GM18858 (cell line): ENCODE data around the gene SFI1.
"Not testable (repeated sequence)": the region's sequence is repeated elsewhere in the genome, so short reads cannot be mapped to it uniquely, and the experiment has no call there.

Experiments used
- ATAC-seq: cut with Tn5 transposase; IDR thresholded peaks from one replicate; pipeline ENCODE4 v1.9.1; 2021; ENCODE audit not compliant: unreplicated experiment

SFI1 gene

GRCh38 chr22:31629741-31630184 lies 133.4 kb downstream of the SFI1 start:
- ATAC-seq = no peak

DNA sequence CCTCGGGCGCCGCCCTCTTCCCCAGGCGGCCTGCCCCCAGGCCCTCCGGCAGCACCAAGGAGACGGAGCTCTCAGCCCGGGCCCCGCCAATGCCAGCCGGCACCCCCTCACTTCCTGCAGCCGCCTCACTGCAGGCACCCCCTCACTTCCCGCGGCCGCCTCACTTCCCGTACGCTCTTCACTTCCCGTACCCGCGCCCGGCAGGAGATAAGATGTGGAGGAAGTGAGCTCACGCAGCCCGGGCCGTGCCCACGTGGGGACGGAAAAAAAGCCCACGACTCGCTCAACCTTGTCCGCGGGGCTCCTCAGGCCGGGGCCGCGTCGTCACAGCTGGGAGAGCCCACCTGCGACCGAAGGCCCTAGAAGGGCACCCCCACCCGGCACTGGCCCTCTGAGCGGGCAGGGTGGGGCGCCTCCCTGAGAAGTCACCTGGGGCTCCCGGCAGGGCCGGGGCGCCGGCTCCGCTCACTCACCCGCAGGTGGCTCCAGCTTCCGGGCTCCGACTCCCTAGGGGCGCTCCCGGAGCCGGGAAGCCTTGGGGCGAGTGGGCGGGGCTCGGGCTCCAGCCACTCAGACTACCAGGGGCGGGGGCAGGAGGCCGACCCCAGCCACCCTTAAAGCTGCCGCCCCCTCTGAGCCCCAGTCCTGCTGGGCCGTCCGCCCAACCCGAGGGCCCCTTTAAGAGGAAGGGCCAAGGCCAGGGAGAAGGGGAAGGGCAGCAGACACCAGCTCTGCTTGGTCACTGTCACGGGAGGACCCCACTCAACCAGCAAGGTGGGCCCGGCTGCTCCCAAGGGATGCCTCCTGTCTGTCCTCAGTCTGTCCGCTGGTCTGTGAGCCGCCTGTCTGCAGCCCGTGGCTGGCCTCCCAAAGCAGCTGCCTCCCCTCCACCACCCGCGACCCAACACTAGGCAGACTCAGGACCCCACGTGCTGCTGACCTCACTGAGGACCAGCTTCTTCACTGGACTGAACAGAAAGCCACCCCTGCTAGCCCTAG lies 134.3 kb downstream of the SFI1 start:
- peak; percentile 38 for ATAC-seq

- no peak for ATAC-seq
Observed at GRCh38 chr22:31631436-31631835, 135.1 kb downstream of the SFI1 start.

DNA sequence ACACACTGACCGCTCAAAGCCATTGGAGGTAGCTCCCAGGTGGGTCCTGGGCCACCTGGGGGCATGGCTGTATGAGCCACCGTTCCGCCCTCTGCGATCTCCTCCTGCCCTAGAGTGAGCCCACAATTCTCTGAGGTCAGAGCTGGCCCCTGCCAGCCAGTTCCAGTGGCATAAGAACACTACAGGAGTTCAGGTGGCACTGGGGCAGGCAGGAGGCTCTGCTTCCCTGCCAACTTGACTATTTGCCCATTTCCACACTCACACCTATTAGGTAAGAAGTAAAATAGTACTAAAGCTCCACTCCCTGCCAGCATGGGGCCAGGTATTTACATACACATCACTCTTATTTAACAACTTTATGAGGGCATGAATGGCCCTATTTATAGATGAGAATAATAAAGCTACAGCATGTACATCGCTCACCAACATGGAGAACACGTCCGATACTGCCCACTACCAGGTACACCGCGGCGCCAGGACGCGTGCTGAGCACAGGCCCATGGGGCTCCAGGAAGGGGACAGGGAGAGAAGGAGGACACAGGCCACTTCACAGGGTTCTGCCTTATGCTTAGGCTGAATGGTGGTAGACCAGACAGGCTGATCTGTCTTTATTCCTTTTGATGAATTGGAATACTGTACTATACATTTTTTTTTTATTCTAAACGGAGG lies 139.4 kb downstream of the SFI1 start:
- no peak for ATAC-seq

DNA sequence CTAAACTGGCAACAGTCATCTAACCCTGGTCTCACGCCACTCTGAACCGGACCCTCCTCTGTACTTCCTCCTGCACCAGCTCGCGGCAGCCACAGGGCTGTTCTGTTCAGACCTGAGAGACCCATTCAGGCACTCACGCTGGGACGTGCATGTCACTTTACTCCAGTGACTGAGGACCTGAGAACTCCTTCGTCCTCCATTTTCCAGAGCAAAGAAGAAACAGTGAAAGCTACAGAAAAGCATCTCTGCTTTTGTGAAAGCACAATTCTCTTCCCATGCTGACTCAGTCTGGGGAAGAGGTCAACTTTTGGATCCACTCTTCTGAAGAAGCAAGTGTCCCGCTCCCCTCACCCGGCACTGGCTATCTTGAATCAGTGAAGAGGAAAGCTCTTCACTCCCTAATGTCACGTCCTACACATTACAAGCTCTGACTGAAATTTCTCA lies 141.1 kb downstream of the SFI1 start:
- peak; percentile 61 for ATAC-seq

- ATAC-seq = no peak
Observed at GRCh38 chr22:31637891-31638618, 141.7 kb downstream of the SFI1 start.

GRCh38 chr22:31639436-31640039 lies 143.2 kb downstream of the SFI1 start:
- ATAC-seq = no peak

- ATAC-seq = peak; percentile 55
Observed at GRCh38 chr22:31646186-31647019, 150.1 kb downstream of the SFI1 start.

DNA sequence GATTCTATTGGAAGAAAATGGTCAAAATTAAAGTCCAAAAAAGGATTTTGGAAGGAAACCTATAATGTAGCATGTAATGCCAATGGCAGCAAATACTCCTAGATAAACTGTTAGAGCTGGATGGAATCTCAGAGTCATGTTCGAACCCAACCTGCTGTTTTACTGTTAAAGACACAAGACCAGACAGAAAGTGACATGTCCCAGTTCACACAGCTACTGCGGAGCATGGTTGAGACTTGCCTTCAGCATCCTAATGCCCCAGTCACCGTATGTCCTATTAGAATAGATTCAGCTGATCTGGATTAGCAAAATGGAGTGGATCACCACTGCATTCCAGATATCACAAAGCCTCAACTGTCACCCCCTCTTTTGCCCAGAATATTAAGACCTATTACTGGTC lies 150.7 kb downstream of the SFI1 start:
- ATAC-seq = no peak

GRCh38 chr22:31647523-31648320 lies 151.4 kb downstream of the SFI1 start:
- no peak for ATAC-seq

DNA sequence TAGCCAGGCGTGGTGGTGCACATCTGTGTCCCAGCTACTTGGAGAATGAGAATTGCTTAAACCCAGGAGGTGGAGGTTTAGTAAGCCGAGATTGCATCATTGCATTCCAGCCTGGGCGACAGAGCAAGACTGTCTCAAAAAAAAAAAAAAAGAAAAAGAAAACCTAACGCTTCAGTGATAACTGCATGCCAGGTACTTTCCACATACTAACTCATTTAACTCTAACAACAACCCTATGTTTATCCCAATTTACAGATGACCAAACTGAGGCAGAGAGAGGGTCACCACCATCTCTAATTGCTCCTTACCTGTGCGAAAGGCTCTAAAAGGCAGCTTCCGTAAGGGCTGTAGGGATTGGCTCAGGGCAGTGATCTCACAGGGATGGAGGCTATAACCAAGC lies 154.1 kb downstream of the SFI1 start:
- ATAC-seq = no peak

DNA sequence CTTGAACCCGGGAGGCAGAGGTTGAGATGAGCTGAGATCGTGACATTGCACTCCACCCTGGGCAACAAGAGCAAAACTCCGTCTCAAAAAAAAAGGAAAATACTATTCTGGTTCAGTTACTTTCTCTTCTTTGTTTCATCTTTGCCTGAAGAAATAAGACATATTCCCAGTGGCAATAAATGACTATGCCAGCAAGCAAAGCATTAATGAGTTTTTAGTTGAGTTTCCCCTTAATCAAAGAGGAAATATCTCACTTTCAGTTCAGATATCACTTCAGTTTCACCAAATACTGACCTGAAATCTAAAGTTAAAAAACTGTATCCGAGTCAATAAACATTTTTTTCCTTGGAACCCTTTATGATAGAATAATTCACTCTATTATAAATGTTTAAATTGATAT lies 155.3 kb downstream of the SFI1 start:
- no peak for ATAC-seq

DNA sequence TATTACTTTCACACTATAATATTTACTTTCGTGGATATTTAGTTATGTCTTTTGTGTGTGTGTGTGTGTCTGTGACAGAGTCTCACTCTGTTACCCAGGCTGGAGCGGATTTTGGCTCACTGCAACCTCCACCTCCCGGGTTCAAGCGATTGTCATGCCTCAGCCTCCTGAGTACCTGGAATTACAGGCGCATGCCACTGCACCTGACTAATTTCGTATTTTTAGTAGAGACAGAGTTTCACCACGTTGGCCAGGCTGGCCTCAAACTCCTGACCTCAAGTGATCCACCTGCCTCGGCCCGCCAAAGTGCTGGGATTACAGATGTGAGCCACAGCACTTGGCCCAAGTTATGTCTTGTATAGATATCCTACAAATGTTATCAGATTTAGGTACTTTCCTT lies 155.8 kb downstream of the SFI1 start:
- ATAC-seq = no peak

- no peak for ATAC-seq
Observed at GRCh38 chr22:31652911-31653684, 156.8 kb downstream of the SFI1 start.

DNA sequence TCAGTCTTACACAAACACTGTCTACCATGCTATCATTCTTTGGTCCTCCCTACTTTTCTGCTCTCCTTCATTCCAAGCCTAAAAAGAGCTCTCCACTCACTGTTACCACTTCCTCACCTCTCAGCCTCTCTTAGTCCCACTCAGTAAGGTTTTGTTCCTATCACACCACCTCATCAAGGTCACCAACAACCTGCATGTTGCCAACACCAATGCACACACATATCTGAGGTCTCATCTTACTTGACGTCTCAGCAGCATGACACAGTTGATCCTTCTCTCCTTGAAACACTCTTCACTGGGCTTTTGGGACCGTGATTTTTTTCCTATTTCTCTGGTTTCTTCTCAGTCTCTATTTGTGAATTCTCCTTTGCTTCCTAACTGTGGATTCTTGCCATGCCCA lies 157.6 kb downstream of the SFI1 start:
- ATAC-seq = no peak

DNA sequence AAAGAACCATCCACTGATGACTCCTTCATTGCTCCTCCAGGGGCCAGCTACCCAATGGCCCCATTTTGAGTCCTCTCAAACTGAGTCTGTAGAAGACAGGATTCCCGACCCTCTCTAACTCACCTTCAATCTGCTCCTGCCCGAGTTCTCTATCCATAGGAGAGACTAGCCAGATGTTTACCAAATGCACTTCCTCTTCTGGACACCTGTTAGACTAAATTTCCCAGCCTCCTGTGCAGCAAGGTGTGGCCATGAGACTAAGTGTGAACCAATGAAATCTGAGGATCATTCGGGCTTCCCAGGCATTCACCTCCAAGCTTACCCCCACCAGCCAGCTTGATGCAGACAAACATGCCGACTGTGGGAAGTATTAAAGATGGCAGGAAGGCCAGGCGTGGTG lies 158.1 kb downstream of the SFI1 start:
- no peak for ATAC-seq

- no peak for ATAC-seq
Observed at GRCh38 chr22:31659246-31659645, 162.9 kb downstream of the SFI1 start.

- ATAC-seq = not testable (repeated sequence)
Observed at GRCh38 chr22:31660860-31661341, 164.6 kb downstream of the SFI1 start.
